Nasal cavity respiratory epithelium epithelial cell of viscerocranial mucosa (primary cell): ENCODE data around the gene SPATA31C2. TPM values are rescaled to one million over a fixed set of nuclear protein-coding genes. Genes with fewer than 3 reads are reported as not detected.

Experiments used
- total RNA-seq: library from RNA; depleted of rRNA; stranded (reverse); fragments of >200 nt; gene quantifications from 2 replicates; pipeline ENCODE4 v1.2.3, GENCODE V29; 2014

Gene SPATA31C2
- not detected in 2 replicates for total RNA-seq

DNA sequence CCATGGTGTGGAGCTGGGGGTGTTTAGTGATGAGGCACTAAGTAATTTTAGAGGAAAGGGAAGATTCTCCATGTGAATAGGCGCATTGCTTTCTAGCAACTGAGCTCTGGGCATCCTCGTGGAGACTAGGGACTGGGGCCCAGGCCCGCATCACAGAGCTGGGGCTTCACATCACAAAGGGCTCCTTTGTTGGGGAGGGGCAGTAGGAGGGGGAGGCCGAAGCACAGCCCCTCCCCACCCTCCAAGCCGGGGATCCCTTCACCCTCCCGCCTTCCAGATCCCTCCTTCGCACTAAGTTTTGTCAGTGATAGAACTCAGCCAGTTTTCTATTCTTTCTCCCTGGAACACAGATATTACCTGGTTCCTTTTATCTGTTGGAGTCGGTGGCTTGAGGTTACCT lies at the start of gene SPATA31C2:
Gene SPATA31C2, minus strand, starts transcription at position 101 of the 400 bp plus-strand sequence. Its CDS starts 29 bp downstream, at position 72.

Other genes with a start within 250 kb of the SPATA31C2 start
- gene SPATA31C1, start 220.5 kb downstream of the SPATA31C2 start, total RNA-seq: not detected in 2 replicates
- 3.1 and 3.5 TPM in 2 replicates for gene CDK20, start 163.9 kb downstream of the SPATA31C2 start, total RNA-seq
- 86.8 and 111 TPM in 2 replicates for gene SPIN1, start 250.0 kb upstream of the SPATA31C2 start, total RNA-seq